ENCODE data around the gene ITGA6.

ITGA6 gene

DNA sequence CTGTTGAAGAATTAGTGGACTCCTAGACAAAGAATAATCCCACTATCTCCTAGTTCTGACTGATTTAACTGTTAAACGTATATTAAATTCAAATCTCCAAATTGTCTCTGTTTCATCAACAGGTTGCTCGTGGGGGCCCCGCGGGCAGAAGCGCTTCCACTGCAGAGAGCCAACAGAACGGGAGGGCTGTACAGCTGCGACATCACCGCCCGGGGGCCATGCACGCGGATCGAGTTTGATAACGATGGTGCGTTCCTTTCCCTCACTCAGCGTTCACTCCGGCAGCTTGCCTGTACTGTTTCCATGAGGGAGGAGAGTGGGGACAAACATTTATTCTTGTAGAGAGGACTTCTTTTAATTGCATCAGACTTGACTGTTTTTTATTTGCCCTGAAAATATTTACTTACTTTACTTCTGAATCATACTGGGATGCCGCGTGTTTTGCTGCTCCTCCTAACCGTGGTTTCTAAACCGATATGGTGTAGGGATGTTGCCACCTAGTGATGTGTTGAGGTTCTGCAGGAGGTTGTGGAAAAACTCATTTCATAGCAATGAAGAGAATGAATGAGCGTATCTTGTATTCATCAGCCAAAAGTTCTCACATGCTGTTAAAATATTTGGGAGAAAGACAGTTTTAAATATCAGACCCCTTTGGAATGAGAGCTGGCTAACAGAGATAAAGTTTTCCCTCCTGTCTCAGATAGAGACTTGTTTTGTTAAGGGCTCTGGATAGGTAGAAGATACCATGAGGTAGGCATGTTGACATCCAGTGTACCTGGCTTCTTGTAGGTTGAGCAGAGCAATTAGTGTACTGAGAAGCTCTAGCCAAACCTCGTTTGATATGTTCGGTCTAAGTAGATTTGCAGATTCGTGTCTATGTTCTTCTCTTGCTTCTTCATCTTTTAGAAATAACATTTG is 38.3 kb downstream of the ITGA6 start:
- DNase-seq (ENCODE audit: low spot score) = peak; percentile 80

DNA sequence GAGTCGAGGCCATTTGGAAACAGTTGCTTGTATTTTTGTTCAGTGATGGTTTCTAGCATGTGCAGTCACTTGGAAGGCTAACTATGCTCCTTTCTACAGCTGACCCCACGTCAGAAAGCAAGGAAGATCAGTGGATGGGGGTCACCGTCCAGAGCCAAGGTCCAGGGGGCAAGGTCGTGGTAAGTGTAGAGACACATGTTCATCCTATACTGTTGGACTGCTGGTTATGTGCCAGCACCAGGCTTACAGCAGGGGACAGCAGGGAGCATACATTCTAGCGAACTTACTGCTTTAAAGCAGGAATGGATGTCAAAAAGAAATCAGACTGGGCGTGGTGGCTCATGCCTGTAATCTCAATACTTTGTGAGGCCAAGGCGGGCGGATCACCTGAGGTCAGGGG is 40.0 kb downstream of the ITGA6 start:
- DNase-seq (ENCODE audit: low spot score) = no peak

DNA sequence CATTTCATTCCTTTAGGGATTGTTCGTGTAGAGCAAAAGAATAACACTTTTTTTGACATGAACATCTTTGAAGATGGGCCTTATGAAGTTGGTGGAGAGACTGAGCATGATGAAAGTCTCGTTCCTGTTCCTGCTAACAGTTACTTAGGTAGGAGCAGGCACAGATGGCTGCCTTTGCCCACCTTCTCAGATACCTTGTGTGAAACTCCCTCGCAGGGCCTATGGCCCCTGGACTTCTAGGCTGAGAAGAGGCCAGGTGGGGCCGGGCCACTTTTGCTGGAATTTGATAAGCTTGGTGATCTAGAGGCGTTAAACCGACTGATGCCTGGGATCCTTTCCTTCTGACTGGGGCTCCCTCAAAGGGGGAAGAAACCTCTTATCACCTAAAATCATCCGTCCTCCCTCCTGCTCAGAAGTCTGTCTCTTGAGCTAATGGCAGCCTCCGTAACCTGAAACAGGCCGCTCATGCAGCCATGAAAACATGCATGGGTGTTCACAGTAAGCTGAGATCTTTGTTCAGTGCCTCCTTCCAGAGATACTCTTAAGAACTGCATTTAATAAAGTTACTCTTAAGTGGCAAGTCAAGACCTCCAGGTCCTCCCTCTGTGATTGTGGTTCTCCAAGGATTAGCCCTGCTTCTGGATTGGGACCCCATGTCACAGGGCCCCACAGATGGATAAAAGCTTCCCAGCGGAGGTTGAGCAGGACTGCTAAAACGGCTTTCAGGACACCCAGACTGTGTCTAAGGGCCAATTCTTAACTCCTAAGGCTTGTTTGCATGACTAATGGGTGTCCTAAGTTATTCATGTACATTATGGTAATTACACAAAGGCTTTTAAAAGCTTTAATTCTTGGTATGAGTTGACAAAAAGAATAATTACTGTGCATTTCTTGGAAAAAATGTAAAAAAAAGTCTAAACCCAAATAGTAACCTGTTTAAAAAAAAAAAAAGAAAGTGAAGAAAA is 43.9 kb downstream of the ITGA6 start:
- no peak for DNase-seq (ENCODE audit: low spot score)

DNA sequence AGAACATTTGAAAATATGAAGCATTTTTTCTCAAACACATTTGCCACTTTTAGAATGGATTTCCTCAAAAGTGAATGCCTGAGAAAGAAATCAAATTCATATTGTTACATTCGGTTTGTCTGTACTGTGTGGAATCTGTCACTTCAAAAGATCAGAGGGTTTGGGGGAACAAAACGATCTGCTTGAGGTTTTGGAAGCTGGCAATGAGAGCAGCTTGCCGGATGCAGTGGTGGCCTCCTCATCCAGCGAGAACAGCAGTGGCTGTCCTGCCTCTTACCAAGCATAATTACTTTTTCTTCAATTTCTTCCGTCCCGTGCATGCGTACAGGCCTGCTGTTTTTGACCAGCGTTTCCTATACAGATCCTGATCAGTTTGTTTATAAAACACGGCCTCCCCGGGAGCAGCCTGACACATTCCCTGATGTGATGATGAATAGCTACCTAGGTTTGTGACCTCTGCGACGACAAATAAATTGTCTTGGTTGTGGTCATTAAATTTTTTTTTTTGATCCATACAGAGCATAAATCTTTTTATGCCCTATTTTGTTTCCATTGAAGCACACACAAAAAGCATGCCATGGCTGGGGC is 45.2 kb downstream of the ITGA6 start:
- no peak for DNase-seq (ENCODE audit: low spot score)

DNA sequence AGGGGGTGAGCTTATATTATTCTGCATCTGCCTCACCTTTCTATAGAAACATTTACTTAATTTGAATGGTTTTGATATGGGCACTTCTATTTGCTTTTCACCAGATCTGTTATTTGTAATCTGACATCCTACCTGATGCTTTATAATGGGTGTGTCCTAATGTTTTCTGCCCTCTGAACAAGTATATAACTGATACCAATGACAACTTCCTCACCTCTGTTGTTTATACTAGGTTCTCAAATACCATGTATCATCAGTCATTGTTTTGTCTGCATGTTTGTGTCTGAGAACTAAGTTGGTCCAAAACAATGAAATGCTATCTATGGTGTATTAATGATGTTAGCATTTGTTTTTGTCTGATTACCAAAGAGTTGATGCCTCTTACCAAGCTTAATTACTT is 45.8 kb downstream of the ITGA6 start:
- DNase-seq (ENCODE audit: low spot score) = no peak

DNA sequence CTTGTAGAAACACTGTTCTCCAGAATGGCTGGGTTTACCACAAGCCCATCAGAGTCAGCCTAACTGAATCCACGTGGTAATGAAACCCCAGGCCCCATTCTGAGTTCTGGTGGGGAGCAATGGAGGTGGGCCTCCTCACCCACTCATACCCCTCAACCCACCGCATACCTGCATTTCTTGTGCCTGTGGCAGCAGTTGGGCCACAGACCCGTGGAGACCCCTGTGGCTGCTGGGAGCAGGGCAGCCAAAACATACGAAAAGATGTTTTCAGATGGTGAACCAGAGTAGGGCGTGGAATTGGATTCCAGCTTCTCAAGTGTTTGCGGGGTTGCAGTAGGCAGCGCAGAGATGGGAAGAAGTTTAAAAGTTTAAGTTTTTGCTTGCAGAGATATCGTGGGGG is 51.0 kb downstream of the ITGA6 start:
- no peak for DNase-seq (ENCODE audit: low spot score)

DNA sequence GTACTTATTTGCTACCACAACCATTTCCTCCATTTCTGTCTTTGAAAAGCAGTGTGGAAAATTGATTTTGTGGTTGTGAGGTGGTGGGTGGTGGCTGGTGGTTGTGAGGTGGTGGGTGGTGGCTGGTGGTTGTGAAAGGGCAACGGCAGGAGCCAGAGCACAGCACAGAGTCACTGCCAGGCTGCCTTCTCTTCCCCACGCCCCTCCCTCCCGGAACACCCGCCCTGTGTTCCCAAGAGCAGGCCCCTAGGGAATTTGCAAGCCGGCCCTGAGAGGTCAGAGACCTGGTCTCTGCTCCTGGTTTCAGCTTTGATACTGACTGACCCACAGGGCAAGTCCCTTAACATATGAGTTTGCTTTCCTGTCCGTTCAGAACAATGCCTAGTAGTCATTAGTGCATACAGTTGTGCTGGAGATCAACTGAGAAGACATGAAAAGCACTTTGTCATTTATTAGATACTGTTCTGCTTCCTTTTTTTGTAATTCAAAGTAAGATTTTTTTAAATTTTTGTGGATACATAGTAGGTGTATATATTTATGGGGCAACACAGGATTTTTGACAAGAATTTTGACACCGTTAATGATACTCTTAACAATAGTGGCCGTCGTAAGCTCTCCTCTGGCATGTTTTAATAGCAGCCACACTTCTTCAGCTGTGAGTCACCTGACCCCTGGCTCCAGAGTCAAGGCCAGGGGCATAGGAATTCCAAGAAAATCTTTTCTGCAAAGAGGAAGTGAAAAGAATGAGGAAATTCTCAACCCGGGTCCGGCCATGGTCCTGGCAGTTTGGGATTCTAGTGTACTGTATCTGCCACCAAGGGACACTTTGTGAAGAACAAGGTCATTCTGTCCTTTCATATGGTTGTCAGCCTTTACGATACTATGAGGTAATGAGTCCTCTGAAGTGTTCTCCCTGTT is 53.2 kb downstream of the ITGA6 start:
- peak; percentile 39 for DNase-seq (ENCODE audit: low spot score)

DNA sequence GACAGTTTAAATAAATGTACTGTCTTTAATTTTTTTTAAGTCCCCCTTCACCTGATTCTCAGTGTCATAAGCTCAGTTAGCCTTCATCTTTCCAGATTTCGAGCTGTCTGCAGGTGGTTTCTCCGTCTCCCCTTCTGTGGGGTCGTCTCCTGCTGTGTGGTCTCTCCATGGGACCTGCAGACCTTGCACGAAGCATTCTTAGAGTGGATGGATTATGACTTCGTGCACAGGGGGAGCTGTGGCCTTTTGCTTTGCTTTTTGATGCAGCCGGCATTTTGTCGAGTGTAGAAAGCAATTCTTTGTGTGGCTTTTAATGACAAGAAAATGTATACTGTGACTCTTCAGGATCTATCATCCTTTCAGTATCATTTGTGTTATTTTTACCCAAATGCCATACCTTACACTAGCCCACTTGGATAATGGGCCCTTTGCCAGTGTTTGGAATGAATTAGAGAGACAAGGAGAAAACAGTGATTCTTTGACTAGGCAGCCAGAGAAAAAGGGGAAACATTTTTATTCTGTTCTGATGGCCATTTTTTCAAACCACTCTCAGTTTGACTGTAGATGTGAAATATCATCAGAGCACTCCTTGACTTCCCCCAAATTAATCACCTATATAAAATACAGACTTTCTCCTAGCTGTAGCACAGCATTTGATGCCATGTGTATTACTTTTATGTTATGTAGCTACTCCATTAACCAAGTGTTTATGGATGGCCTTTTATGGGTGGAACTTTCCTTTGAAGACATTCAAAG is 54.3 kb downstream of the ITGA6 start:
- DNase-seq (ENCODE audit: low spot score) = no peak

DNA sequence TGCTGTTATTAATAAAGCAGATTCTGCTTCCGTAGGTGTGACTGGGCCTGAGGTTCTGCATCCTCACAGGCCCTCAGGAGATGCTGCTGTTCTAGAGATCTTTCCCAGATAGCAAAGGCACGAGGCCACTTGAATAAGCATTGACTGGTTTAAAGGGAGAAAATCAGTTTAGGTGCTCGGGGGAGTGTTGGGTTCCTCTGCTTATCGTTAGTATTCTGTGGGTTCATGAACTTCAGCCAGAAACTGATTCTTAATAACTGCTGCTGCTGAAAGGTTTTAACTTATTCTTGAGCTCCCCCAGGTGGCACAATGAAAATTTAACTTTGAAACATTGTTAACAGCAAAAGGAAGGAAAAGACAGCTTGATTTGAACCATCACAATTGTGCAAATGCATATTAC is 56.9 kb downstream of the ITGA6 start:
- peak; percentile 37 for DNase-seq (ENCODE audit: low spot score)

DNA sequence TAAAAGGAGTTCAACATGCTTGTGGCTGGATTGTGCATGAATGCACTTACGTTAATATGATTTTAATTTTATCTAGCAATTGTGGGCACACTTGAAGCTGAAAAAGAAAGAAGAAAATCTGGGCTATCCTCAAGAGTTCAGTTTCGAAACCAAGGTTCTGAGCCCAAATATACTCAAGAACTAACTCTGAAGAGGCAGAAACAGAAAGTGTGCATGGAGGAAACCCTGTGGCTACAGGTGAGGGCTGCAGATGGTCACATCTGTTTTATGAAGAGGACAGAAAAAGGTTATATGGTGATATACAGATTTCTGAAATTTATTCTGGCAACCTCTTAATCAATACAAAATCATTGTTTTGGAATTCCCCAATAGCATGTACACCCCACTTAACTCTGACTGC is 57.3 kb downstream of the ITGA6 start:
- DNase-seq (ENCODE audit: low spot score) = no peak

DNA sequence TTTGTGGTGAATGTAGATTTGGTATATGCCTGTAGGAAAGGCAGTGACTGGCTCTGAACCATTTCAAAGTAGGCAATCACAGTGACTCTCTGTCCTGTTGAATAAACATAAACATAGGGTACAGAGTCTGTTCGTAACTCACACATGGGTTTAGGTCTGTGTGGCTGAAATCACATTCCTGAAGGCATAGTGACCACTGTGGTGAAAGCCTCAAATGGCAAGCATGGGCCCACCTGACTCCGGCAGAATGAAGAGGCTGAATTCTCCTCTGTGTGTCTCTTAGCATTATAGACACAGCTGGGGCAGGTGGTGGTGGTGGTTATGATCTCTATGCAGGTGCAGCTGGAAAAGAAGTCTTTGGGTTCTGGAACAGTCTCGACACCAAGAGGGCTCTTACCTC is 61.2 kb downstream of the ITGA6 start:
- DNase-seq (ENCODE audit: low spot score) = no peak

DNA sequence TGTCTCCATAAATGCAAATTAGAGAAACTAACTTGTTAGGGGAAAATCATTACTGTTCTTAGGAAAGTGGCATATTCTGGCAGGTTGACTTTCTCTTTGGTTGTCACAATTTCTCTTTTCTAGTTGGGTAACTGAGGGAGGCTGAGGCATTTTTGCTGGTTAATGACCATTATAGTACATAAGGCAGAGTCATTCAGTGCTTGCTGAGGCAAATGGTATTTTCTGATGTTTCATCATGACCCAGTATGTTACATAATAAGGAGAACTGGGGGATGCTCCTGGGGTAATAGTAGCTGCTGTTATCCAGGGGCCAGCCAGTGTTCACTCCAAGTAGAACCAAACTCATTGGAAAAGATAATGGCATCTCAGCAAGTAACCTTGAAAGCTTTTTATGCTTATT is 62.3 kb downstream of the ITGA6 start:
- DNase-seq (ENCODE audit: low spot score) = peak; percentile 22

DNA sequence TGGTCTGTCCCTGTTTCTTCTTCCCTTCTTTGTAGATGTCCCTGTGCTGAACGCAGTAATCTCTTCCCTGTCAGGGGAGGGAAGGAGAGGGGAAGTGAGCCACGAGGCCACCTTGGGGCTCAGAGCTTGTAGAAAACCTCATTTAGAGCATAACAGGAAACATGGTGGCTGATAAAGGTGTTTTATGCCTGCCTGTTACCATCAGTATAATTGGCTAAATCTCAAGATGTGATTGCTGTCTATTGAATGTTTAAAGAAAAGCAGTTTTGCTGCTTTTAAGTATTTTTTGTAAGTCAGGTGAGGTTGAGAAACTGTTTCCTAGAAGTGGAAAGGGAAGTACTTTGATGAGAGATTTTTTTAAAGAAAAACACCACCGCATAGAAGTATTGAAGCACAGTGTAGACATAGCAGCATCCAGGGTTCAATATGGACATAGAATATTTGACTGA is 68.8 kb downstream of the ITGA6 start:
- no peak for DNase-seq (ENCODE audit: low spot score)

DNA sequence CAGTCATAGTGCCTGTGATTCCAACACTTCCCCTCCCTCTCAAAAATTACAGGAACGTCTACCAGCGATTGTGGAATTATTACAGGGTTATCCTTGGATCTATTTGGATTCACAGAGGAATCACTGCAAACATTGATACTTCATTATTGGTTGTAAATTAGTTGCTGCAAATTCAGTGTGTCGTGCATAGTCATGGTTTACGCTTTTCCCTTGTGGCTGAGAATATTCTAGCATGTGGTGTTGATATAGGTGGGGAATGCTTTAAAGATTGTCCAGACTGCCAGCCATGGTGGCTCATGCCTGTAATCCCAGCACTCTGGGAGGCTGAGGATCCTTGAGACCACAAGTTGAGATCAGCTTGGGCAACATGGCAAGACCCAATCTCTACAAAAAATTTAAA is 79.8 kb downstream of the ITGA6 start:
- no peak for DNase-seq (ENCODE audit: low spot score)

DNA sequence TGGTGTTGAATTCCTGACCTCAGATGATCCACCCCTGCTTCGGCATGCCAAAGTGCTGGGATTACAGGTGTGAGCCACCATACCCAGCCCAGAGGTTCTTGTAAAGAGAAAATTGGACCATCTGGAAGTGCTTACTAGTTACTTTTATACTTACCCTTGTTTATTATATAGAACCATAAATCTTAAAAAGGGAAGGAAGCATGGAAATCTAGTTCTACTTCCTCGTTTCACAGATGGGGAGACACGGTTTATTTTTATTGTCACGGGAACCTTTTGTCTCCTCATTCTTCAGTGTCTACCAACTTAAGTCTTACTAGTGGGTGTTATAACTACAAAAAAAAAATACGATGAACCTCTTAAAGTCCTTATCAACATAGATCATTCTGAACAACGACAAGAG is 82.7 kb downstream of the ITGA6 start:
- no peak for DNase-seq (ENCODE audit: low spot score)

DNA sequence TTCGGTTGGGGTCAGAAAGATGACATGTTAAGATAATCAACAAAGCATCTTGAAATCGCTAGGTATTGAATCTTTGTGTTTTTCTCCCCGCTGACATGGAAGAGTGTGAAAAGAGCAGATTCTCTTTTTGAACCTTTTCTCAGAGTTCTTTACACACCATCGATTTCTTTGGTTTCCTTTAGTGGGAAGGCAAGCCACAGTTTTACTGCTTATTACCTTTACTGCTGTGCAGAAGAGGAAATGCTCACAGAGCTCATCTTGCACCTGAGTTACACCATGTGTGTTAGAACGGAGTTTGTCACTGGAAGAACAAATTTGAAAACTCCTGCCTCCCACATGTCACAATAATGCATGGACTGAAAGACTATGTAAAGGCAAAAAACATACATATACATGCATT is 83.2 kb downstream of the ITGA6 start:
- no peak for DNase-seq (ENCODE audit: low spot score)

DNA sequence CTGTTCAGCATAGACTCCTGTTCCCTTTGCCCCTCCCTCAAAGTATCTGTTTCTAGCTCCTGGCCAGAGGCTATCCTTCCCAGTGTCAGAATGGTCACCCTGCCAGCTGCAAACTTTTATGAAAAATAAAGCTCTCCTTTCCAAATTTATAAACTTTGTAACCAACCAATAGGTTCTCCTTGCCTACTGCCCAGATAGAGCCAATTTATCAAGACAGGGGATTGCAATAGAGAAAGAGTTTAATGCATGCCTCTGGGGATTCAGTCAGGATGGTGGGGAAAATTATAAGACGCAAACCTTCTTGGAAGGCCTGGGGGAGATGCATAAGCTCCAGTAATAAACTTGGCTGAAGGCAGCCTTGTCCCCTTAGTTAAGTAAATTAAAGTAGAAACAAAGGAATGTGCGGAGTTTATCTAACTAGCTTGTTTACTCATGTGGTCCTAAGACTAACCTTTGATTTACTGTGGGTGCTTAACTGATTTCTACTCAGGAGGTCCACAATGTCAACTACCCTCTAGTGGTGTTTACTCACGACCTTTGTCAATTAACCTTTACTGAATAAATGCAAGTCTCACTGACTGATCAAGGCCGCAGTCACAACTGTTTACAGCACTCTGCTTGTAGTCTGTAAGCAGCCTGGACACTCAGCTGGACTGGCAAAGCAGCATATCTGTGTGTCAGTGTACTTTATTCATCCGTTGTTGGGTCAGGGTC is 85.6 kb downstream of the ITGA6 start:
- no peak for DNase-seq (ENCODE audit: low spot score)

DNA sequence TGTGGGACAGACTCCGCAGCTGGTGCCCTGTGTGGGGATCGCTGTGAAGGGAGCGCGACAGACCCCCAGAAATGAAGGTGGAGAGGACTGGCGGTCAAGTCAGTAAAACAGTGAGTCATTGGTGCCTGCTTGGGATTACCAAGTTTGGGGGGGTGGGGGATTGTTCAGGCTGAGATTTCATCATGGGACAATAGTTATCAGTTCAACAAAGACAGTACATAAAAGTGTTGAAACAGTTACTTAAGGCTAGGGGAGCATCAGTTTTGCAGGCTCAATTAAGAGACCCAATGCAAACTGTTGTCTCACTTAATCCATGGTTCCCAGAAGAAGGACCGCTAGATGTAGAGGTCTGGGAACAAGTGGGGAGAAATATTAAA is 86.1 kb downstream of the ITGA6 start:
- no peak for DNase-seq (ENCODE audit: low spot score)

DNA sequence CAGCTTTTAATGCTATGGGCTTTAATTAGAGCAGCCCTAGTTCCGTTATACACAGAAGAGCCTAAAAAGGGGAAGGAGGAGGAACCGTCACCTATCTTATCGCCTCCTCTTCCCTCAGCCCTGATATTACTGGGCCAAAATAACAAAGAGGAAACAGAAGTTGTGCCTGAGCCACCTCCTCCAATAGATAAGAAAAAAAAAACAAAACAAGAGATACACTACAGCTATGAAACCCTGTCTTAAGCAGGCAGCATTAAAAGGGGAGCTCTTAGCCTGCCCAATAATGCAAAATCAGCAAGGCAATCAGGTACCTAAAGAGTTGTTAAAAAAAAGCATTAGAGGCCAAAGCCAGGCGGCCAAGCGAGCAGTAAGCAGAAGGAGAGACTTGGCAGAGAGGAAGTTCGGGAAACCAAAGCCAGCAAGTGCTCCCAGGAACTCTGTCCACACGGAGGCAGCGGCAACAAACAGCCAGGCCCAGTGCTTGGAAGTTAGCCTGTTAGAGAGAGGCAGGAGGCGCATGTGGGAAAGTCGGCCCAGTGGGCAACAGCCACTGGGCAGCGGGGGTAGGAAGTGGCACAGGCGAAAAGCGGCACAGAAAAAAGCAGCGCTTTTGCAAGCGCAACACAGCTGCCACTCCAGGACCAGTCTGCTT is 86.7 kb downstream of the ITGA6 start:
- no peak for DNase-seq (ENCODE audit: low spot score)

DNA sequence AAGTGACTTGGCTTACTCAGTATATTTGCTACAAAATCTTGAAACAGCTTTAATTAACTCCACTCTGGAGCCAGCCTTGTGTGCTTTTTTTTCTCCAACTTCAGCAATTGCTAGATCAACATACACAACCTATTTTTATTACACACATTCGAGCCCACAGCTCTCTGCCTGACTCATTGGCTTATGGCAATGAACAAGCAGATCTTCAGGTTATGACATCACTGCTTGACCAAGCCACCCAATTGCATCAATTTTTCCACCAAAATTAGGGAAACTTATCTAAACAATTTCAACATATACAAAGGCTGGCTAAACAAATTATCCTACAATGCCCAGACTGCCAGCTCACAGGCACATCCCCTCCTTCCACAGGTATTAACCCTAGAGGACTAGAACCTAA is 88.9 kb downstream of the ITGA6 start:
- peak; percentile 22 for DNase-seq (ENCODE audit: low spot score)
